Panc1 (cell line): Measurements from ENCODE around the gene NAB2. TPM values are rescaled to one million over a fixed set of nuclear protein-coding genes. Genes with fewer than 3 reads are reported as not detected.

ENCODE experiments used
- ATAC-seq: fragments of 200-7000 bp; cut with Tn5 transposase; 2 replicates; pipeline ENCODE4 v1.9.1; 2020; ENCODE audit warnings: mild to moderate bottlenecking, moderate library complexity
- BruUV-seq: library from RNA; stranded (reverse); fragments of 400-500 nt; replicated peaks from 2 replicates; lab custom pipeline; 2021; lab: Mats Ljungman, UMichigan
- CTCF ChIA-PET: fragments of 300-600 bp; sonication (Branson Sonifier 250); formaldehyde crosslinking; loops from one replicate; lab custom pipeline; 2022; ENCODE audit warnings: antibody characterized with exemption; lab: Charles Lee
- POLR2A ChIA-PET: fragments of 300-600 bp; sonication (Branson Sonifier 250); formaldehyde crosslinking; loops from one replicate; lab custom pipeline; 2022; ENCODE audit warnings: antibody characterized with exemption; lab: Charles Lee
- DNase-seq: peaks from one replicate; pipeline ENCODE4 v3.0.0-alpha.2; 2010; ENCODE audit warnings: low read depth, low spot score
- H3K27ac ChIP-seq: 2 replicates; pipeline ENCODE4 v1.5.1; 2011; ENCODE audit warnings: mild to moderate bottlenecking, low read length, inconsistent platforms
- H3K27me3 ChIP-seq: fragments of 200-500 bp; sonication (Bioruptor generic); 2 replicates; pipeline ENCODE4 v1.6.0; 2014; ENCODE audit warnings: low read length, inconsistent platforms; ENCODE audit not compliant: control insufficient read depth, insufficient read depth
- H3K36me3 ChIP-seq: fragments of 200-500 bp; sonication (Bioruptor generic); 2 replicates; pipeline ENCODE4 v1.5.1; 2014; ENCODE audit warnings: inconsistent platforms, mild to moderate bottlenecking, low read length, moderate library complexity; ENCODE audit not compliant: control insufficient read depth, insufficient read depth
- H3K4me1 ChIP-seq: 2 replicates; pipeline ENCODE4 v1.5.1; 2011; ENCODE audit warnings: inconsistent platforms, mild to moderate bottlenecking, low read length, moderate library complexity; ENCODE audit not compliant: control insufficient read depth, insufficient read depth
- H3K4me3 ChIP-seq, 2 experiments: 2 replicates each; pipeline ENCODE4 v1.5.1; 2011 to 2012; ENCODE audit warnings: low read depth in 2 of 2, low read length in 2 of 2, mild to moderate bottlenecking in 2 of 2, inconsistent platforms in 1 of 2, moderate library complexity in 1 of 2
- H3K9me3 ChIP-seq: fragments of 200-500 bp; sonication (Bioruptor generic); 2 replicates; pipeline ENCODE4 v1.5.1; 2014; ENCODE audit warnings: low read depth, mild to moderate bottlenecking, inconsistent platforms, low read length, moderate library complexity; ENCODE audit not compliant: control insufficient read depth, insufficient read depth
- POLR2AphosphoS5 ChIP-seq: IDR thresholded peaks from 2 replicates; pipeline ENCODE4 v1.6.1; 2012; ENCODE audit warnings: mild to moderate bottlenecking, low read depth, low read length, moderate library complexity
- SIN3A ChIP-seq: IDR thresholded peaks from 2 replicates; pipeline ENCODE4 v1.6.1; 2012; ENCODE audit warnings: low read depth, mild to moderate bottlenecking, low read length, moderate library complexity, borderline replicate concordance; ENCODE audit not compliant: insufficient read depth
- TCF7L2 ChIP-seq: IDR thresholded peaks from 2 replicates; pipeline ENCODE4 v1.6.1; 2011; ENCODE audit warnings: mild to moderate bottlenecking, low read depth, low read length, inconsistent platforms
- in situ Hi-C: cut with HindIII; loops from 2 replicates; pipeline ENCODE4 v1.10.0; 2016; ENCODE audit warnings: low sequenced_read_pairs, low pct_unique_long_range_greater_than_20kb
- intact Hi-C: fragments of 100-400 bp; cut with micrococcal nuclease; formaldehyde crosslinking; loops from one replicate; pipeline ENCODE4 v1.10.0; 2022; ENCODE audit not compliant: unreplicated experiment
- total RNA-seq: library from RNA; stranded (reverse); gene quantifications from one replicate; pipeline ENCODE4 v1.2.1, GENCODE V29; 2021; ENCODE audit not compliant: unreplicated experiment
- TF ChIP-seq, protein P1 (sequence below), 2 experiments: IDR thresholded peaks; 2 replicates each; pipeline ENCODE4 v1.6.1; 2011 to 2012; ENCODE audit warnings: low read depth in 2 of 2, control low read depth in 1 of 2, low read length in 1 of 2, mild to moderate bottlenecking in 1 of 2, moderate library complexity in 1 of 2; ENCODE audit not compliant: insufficient read depth in 1 of 2
- TF ChIP-seq, protein P2 (sequence below): fragments of 450-650 bp; IDR thresholded peaks from 2 replicates; pipeline ENCODE4 v1.5.1; 2017; ENCODE audit warnings: mild to moderate bottlenecking

The NAB2 gene
- total RNA-seq, 1 experiment from 2014 or later = 13.9 TPM

- no peak overlapping the region for H3K4me3 ChIP-seq
- no peaks in the 10 kb centered on the region for H3K27me3 ChIP-seq
- in situ Hi-C loops = no loop called here
- ChIA-PET POLR2A (no interaction called here), CTCF (no interaction called here)
- no peaks in the 10 kb centered on the region for H3K36me3 ChIP-seq
- ATAC-seq = no peak
- no TSS peak for BruUV-seq
- H3K9me3 ChIP-seq = no peaks in the 10 kb centered on the region
- H3K4me1 ChIP-seq = no peaks in the 10 kb centered on the region
- DNase-seq = no peak
- intact Hi-C loops = no loop called here
- no peak overlapping the region for H3K27ac ChIP-seq
- TF ChIP-seq TCF7L2 (no peak), POLR2AphosphoS5 (no peak), SIN3A (no peak)
- TF ChIP-seq, protein P1, sequence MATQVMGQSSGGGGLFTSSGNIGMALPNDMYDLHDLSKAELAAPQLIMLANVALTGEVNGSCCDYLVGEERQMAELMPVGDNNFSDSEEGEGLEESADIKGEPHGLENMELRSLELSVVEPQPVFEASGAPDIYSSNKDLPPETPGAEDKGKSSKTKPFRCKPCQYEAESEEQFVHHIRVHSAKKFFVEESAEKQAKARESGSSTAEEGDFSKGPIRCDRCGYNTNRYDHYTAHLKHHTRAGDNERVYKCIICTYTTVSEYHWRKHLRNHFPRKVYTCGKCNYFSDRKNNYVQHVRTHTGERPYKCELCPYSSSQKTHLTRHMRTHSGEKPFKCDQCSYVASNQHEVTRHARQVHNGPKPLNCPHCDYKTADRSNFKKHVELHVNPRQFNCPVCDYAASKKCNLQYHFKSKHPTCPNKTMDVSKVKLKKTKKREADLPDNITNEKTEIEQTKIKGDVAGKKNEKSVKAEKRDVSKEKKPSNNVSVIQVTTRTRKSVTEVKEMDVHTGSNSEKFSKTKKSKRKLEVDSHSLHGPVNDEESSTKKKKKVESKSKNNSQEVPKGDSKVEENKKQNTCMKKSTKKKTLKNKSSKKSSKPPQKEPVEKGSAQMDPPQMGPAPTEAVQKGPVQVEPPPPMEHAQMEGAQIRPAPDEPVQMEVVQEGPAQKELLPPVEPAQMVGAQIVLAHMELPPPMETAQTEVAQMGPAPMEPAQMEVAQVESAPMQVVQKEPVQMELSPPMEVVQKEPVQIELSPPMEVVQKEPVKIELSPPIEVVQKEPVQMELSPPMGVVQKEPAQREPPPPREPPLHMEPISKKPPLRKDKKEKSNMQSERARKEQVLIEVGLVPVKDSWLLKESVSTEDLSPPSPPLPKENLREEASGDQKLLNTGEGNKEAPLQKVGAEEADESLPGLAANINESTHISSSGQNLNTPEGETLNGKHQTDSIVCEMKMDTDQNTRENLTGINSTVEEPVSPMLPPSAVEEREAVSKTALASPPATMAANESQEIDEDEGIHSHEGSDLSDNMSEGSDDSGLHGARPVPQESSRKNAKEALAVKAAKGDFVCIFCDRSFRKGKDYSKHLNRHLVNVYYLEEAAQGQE (IDR thresholded peaks at IDR 0.05; ENCODE audit: insufficient read depth in 1 of 2, low read depth in 2 of 2, low read length in 1 of 2) = no peak
- TF ChIP-seq, protein P2, sequence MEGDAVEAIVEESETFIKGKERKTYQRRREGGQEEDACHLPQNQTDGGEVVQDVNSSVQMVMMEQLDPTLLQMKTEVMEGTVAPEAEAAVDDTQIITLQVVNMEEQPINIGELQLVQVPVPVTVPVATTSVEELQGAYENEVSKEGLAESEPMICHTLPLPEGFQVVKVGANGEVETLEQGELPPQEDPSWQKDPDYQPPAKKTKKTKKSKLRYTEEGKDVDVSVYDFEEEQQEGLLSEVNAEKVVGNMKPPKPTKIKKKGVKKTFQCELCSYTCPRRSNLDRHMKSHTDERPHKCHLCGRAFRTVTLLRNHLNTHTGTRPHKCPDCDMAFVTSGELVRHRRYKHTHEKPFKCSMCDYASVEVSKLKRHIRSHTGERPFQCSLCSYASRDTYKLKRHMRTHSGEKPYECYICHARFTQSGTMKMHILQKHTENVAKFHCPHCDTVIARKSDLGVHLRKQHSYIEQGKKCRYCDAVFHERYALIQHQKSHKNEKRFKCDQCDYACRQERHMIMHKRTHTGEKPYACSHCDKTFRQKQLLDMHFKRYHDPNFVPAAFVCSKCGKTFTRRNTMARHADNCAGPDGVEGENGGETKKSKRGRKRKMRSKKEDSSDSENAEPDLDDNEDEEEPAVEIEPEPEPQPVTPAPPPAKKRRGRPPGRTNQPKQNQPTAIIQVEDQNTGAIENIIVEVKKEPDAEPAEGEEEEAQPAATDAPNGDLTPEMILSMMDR = no peak
Observed at GRCh38 chr12:57139796-57140649, 51.1 kb downstream of the NAB2 start.

- TF ChIP-seq, protein P1 (IDR thresholded peaks at IDR 0.05; ENCODE audit: insufficient read depth in 1 of 2, low read depth in 2 of 2, low read length in 1 of 2) = no peak
- TF ChIP-seq, protein P2 = no peak
- TF ChIP-seq POLR2AphosphoS5 = no peak
- TF ChIP-seq SIN3A = no peak
- no peak for TF ChIP-seq TCF7L2
- POLR2A ChIA-PET = no interaction called here
- no peak overlapping the region for H3K4me3 ChIP-seq
- no TSS peak for BruUV-seq
- H3K4me1 ChIP-seq = no peaks in the 10 kb centered on the region
- no peak overlapping the region for H3K27ac ChIP-seq
- DNase-seq (no peak), ATAC-seq (no peak)
- H3K9me3 ChIP-seq = no peaks in the 10 kb centered on the region
- H3K36me3 ChIP-seq = no peaks in the 10 kb centered on the region
- CTCF ChIA-PET = no interaction called here
- in situ Hi-C loops (no loop called here), intact Hi-C loops (no loop called here)
- H3K27me3 ChIP-seq = no peaks in the 10 kb centered on the region
Observed at GRCh38 chr12:57141249-57141648, 52.3 kb downstream of the NAB2 start.
